ENCODE measurements around the gene CMTR2. TPM values are rescaled to one million over a fixed set of nuclear protein-coding genes. Genes with fewer than 3 reads are reported as not detected.

CMTR2 gene
- total RNA-seq, 1 experiment from 2014 or later = 26.8 TPM

GRCh38 chr16:71338193-71338592, 49.0 kb upstream of the CMTR2 start (continued):
- TF ChIP-seq EZH2 (IDR thresholded peaks at IDR 0.05) = no peak
- no peak for TF ChIP-seq ZFX (IDR thresholded peaks at IDR 0.05)
- TF ChIP-seq FOSL1 (IDR thresholded peaks at IDR 0.05; ENCODE audit: low read depth) = peak; percentile 96

DNA sequence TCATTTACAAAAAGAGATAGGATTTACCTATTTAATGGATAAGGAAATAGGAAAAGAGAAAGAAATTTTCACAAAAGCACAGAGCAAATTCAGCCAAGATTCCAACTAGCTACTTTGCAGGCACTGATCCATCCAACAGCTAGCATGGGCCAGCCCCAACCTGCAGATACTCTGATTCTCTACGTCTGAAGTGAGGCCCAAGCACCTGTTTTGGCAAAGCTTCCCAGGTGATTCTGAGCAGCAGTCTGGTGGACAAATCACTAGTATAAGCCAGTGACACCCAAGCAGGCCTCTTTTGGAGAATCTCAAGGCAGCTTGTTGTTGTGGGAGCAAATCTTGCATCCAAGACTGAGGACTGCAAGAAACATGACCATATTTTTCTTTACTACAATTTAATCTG, 48.4 kb upstream of the CMTR2 start:
- Histone ChIP-seq H3K9ac (ENCODE audit: low read length) (peak overlapping the region; percentile 53), H3K36me3 (ENCODE audit: control insufficient read depth in 1 of 2, insufficient read depth in 2 of 2, low read length in 2 of 2) (no peaks in the 10 kb centered on the region), H3K9me2 (ENCODE audit: insufficient read depth) (no peaks in the 10 kb centered on the region), H2AFZ (ENCODE audit: low read depth, low read length, poor library complexity, severe bottlenecking) (peak overlapping the region; percentile 66), H3K9me3 (ENCODE audit: control insufficient read depth in 1 of 2, insufficient read depth in 1 of 2, low read depth in 1 of 2, low read length in 2 of 2) (no peaks in the 10 kb centered on the region), H3K79me2 (ENCODE audit: insufficient read depth, low read length) (no peaks in the 10 kb centered on the region), H3K4me3 (replicated peaks in 1 of 2; ENCODE audit: low read depth in 1 of 2, low read length in 2 of 2) (peak overlapping the region in 1 of 2 experiments; percentile 51; a peak in 2 of 4 replicates), H3K4me1 (ENCODE audit: control insufficient read depth in 1 of 2, insufficient read depth in 2 of 2, low read length in 2 of 2) (peaks cover 6 to 38% of the 10 kb centered on the region in 2 experiments), H4K20me1 (ENCODE audit: insufficient read depth) (no peaks in the 10 kb centered on the region), H3K27ac (ENCODE audit: low read depth, low read length) (peak overlapping the region; percentile 42), H3K27me3 (ENCODE audit: insufficient read depth, low read length) (no peaks in the 10 kb centered on the region), H3K4me2 (ENCODE audit: low read length) (peak overlapping the region; percentile 85)
- ATAC-seq (peak; percentile 42), DNase-seq (ENCODE audit: low read depth, low spot score) (no peak)
- TSS peak; percentile 99 for BruUV-seq (replicated peaks)
- TF ChIP-seq ELF1 (IDR thresholded peaks at IDR 0.05; ENCODE audit: borderline replicate concordance, low read depth) (no peak), EZH2phosphoT487 (IDR thresholded peaks at IDR 0.05; ENCODE audit: borderline replicate concordance) (no peak), SRF (IDR thresholded peaks at IDR 0.05; ENCODE audit: low read depth) (no peak), CEBPB (IDR thresholded peaks at IDR 0.05; ENCODE audit: low read depth) (no peak), SIN3A (IDR thresholded peaks at IDR 0.05; ENCODE audit: low read depth) (no peak), CBX3 (IDR thresholded peaks at IDR 0.05; ENCODE audit: low read depth) (no peak), MAX (IDR thresholded peaks at IDR 0.05) (no peak), ZFX (IDR thresholded peaks at IDR 0.05) (no peak), FOSL1 (IDR thresholded peaks at IDR 0.05; ENCODE audit: low read depth) (no peak)
- TF ChIP-seq, protein P1, sequence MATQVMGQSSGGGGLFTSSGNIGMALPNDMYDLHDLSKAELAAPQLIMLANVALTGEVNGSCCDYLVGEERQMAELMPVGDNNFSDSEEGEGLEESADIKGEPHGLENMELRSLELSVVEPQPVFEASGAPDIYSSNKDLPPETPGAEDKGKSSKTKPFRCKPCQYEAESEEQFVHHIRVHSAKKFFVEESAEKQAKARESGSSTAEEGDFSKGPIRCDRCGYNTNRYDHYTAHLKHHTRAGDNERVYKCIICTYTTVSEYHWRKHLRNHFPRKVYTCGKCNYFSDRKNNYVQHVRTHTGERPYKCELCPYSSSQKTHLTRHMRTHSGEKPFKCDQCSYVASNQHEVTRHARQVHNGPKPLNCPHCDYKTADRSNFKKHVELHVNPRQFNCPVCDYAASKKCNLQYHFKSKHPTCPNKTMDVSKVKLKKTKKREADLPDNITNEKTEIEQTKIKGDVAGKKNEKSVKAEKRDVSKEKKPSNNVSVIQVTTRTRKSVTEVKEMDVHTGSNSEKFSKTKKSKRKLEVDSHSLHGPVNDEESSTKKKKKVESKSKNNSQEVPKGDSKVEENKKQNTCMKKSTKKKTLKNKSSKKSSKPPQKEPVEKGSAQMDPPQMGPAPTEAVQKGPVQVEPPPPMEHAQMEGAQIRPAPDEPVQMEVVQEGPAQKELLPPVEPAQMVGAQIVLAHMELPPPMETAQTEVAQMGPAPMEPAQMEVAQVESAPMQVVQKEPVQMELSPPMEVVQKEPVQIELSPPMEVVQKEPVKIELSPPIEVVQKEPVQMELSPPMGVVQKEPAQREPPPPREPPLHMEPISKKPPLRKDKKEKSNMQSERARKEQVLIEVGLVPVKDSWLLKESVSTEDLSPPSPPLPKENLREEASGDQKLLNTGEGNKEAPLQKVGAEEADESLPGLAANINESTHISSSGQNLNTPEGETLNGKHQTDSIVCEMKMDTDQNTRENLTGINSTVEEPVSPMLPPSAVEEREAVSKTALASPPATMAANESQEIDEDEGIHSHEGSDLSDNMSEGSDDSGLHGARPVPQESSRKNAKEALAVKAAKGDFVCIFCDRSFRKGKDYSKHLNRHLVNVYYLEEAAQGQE (IDR thresholded peaks at IDR 0.05; ENCODE audit: low read depth) = no peak
- RAD21 ChIA-PET (ENCODE audit: low non-redundant PET in 1 of 2, low total read pairs in 2 of 2, uncharacterized antibody in 2 of 2, unreplicated experiment in 2 of 2) = no interaction called here
- POLR2A ChIA-PET = interaction anchor here (1.0 to 1.1 kb wide), 3 partner anchors 9 to 22 kb away, joined by 3 read pairs; no protein-coding TSS in a partner anchor
- CTCF ChIA-PET = interaction anchor here (1.0 to 2.4 kb wide), 3 partner anchors 16 to 75 kb away, joined by 3 to 17 read pairs (median 3); no protein-coding TSS in a partner anchor
- intact Hi-C loops (cut with micrococcal nuclease) = no loop called here

All from HCT116 (cell line).